ENCODE results near the gene MUC21. TPM values are rescaled to one million over a fixed set of nuclear protein-coding genes. Genes with fewer than 3 reads are reported as not detected.
"Not testable (repeated sequence)": the region's sequence is repeated elsewhere in the genome, so short reads cannot be mapped to it uniquely, and the experiment has no call there.

Gene MUC21
- polyA plus RNA-seq, 1 of the 3 experiments (the other 2 are of a cell fraction), result not detected

DNA sequence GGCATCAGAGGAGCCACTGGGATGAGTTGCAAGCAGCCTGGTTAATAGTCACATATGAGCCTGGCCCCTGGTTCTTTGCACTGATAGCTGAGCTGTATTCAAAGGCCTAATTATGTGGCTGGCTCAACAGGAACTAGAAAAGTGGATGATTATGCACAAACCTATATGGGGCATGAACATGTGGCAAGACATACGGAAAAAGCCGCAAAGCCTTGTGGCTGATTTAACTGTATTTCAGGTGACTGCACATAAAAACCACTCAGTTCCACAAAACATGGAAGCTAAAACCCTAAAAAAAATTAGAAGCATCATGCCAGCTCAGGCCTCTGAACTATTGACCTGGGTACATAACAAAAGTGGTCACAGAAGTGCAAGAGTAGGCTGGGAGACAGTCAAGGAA is 13.8 kb downstream of the MUC21 start:
- H3K36me3 ChIP-seq (replicated peaks in 1 of 2; ENCODE audit: control insufficient read depth in 1 of 2, insufficient read depth in 2 of 2, low read length in 1 of 2), result no peaks in the 10 kb centered on the region
- no peak overlapping the region for H3K4me3 ChIP-seq (ENCODE audit: low read depth in 2 of 2, low read length in 1 of 2)
- H3K9ac ChIP-seq, result no peak overlapping the region
- no peaks in the 10 kb centered on the region for H3K9me3 ChIP-seq
- TF ChIP-seq YY1 (IDR thresholded peaks at IDR 0.05; ENCODE audit: low read depth) (no peak), RFX5 (IDR thresholded peaks at IDR 0.05; ENCODE audit: low read length) (no peak), FOXM1 (IDR thresholded peaks at IDR 0.05; ENCODE audit: low read depth) (no peak)
- no peaks in the 10 kb centered on the region for H4K20me1 ChIP-seq (ENCODE audit: insufficient read depth)
- no peaks in the 10 kb centered on the region for H3K79me2 ChIP-seq (ENCODE audit: insufficient read depth)
- no peaks in the 10 kb centered on the region for H3K27me3 ChIP-seq (ENCODE audit: insufficient read depth)
- no peaks in the 10 kb centered on the region for H3K4me1 ChIP-seq (ENCODE audit: control insufficient read depth in 1 of 2, insufficient read depth in 2 of 2, low read depth in 1 of 2, low read length in 1 of 2)
- H3K9me2 ChIP-seq, result no peaks in the 10 kb centered on the region
- no peak overlapping the region for H2AFZ ChIP-seq (ENCODE audit: low read depth)
- POLR2A ChIA-PET, result no interaction called here
- no peak overlapping the region for H3K4me2 ChIP-seq
- H3K27ac ChIP-seq (ENCODE audit: low read depth in 2 of 2, low read length in 1 of 2), result no peak overlapping the region
- no peaks in the 10 kb centered on the region for H3F3A ChIP-seq (replicated peaks; ENCODE audit: insufficient read depth)
- DNase-seq, result no peak
- CTCF ChIA-PET, result interaction anchor here (0.8 kb wide), 1 partner anchor 9 kb away, joined by 3 read pairs; no protein-coding TSS in a partner anchor
- 94% methylated on average over 2 of the region's 2 CpGs for WGBS (ENCODE audit: low lambda C conversion rate)

DNA sequence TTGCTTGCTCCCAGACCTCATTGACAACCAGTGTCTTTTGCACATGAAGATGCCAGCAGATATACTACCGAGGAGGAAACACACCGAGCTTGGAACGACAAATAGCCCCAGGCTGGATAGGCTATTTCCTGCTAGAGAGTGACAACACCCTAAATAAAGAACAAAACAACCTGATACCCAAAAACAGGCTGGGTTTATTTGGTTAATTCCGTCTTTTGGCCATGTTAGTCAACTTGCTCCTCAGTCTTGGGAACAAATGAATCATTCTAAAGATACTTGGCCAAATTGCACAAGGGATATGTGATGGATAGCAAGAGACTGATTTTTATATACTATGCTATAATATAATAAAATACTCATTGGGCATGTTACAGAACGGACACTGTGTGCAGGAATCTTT is 15.3 kb downstream of the MUC21 start:
- H3K27me3 ChIP-seq (ENCODE audit: insufficient read depth), result no peaks in the 10 kb centered on the region
- no peaks in the 10 kb centered on the region for H4K20me1 ChIP-seq (ENCODE audit: insufficient read depth)
- no peak overlapping the region for H3K27ac ChIP-seq (ENCODE audit: low read depth in 2 of 2, low read length in 1 of 2)
- H3K79me2 ChIP-seq (ENCODE audit: insufficient read depth), result no peaks in the 10 kb centered on the region
- no peak for DNase-seq
- TF ChIP-seq RXRA (IDR thresholded peaks at IDR 0.05; ENCODE audit: borderline replicate concordance, low read depth), result no peak
- TF ChIP-seq SMC3 (IDR thresholded peaks at IDR 0.05; ENCODE audit: low read depth, low read length), result no peak
- TF ChIP-seq NFIC (IDR thresholded peaks at IDR 0.05; ENCODE audit: borderline replicate concordance), result no peak
- TF ChIP-seq, protein P1, sequence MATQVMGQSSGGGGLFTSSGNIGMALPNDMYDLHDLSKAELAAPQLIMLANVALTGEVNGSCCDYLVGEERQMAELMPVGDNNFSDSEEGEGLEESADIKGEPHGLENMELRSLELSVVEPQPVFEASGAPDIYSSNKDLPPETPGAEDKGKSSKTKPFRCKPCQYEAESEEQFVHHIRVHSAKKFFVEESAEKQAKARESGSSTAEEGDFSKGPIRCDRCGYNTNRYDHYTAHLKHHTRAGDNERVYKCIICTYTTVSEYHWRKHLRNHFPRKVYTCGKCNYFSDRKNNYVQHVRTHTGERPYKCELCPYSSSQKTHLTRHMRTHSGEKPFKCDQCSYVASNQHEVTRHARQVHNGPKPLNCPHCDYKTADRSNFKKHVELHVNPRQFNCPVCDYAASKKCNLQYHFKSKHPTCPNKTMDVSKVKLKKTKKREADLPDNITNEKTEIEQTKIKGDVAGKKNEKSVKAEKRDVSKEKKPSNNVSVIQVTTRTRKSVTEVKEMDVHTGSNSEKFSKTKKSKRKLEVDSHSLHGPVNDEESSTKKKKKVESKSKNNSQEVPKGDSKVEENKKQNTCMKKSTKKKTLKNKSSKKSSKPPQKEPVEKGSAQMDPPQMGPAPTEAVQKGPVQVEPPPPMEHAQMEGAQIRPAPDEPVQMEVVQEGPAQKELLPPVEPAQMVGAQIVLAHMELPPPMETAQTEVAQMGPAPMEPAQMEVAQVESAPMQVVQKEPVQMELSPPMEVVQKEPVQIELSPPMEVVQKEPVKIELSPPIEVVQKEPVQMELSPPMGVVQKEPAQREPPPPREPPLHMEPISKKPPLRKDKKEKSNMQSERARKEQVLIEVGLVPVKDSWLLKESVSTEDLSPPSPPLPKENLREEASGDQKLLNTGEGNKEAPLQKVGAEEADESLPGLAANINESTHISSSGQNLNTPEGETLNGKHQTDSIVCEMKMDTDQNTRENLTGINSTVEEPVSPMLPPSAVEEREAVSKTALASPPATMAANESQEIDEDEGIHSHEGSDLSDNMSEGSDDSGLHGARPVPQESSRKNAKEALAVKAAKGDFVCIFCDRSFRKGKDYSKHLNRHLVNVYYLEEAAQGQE (IDR thresholded peaks at IDR 0.05; ENCODE audit: low read depth, low read length), result no peak
- no peak for TF ChIP-seq ELF1 (IDR thresholded peaks at IDR 0.05)
- no peak for TF ChIP-seq EP300 (IDR thresholded peaks at IDR 0.05; ENCODE audit: borderline replicate concordance in 1 of 2, low read depth in 1 of 2, low read length in 1 of 2)
- TF ChIP-seq EZH2phosphoT487 (IDR thresholded peaks at IDR 0.05; ENCODE audit: borderline replicate concordance, low read depth), result no peak
- no peak for TF ChIP-seq MEF2A (IDR thresholded peaks at IDR 0.05; ENCODE audit: borderline replicate concordance, low read depth)
- TF ChIP-seq, protein P2, sequence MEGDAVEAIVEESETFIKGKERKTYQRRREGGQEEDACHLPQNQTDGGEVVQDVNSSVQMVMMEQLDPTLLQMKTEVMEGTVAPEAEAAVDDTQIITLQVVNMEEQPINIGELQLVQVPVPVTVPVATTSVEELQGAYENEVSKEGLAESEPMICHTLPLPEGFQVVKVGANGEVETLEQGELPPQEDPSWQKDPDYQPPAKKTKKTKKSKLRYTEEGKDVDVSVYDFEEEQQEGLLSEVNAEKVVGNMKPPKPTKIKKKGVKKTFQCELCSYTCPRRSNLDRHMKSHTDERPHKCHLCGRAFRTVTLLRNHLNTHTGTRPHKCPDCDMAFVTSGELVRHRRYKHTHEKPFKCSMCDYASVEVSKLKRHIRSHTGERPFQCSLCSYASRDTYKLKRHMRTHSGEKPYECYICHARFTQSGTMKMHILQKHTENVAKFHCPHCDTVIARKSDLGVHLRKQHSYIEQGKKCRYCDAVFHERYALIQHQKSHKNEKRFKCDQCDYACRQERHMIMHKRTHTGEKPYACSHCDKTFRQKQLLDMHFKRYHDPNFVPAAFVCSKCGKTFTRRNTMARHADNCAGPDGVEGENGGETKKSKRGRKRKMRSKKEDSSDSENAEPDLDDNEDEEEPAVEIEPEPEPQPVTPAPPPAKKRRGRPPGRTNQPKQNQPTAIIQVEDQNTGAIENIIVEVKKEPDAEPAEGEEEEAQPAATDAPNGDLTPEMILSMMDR (IDR thresholded peaks at IDR 0.05), result no peak
- no peak for TF ChIP-seq POLR2AphosphoS5 (IDR thresholded peaks at IDR 0.05; ENCODE audit: low read depth, low read length)
- no peak for TF ChIP-seq FOXJ3 (CRISPR knock-in tag; IDR thresholded peaks at IDR 0.05)
- TF ChIP-seq RAD21 (IDR thresholded peaks at IDR 0.05; ENCODE audit: low read length), result no peak
- no peak for TF ChIP-seq TCF12 (IDR thresholded peaks at IDR 0.05)
- no peak for TF ChIP-seq GATA2 (CRISPR knock-in tag; IDR thresholded peaks at IDR 0.05)
- H3K36me3 ChIP-seq (replicated peaks in 1 of 2; ENCODE audit: control insufficient read depth in 1 of 2, insufficient read depth in 2 of 2, low read length in 1 of 2), result no peaks in the 10 kb centered on the region
- H3K4me3 ChIP-seq (ENCODE audit: low read depth in 2 of 2, low read length in 1 of 2), result no peak overlapping the region
- H3K9ac ChIP-seq, result no peak overlapping the region
- no peak overlapping the region for H3K4me2 ChIP-seq
- H3K9me3 ChIP-seq, result no peaks in the 10 kb centered on the region
- H3F3A ChIP-seq (replicated peaks; ENCODE audit: insufficient read depth), result no peaks in the 10 kb centered on the region
- H3K4me1 ChIP-seq (ENCODE audit: control insufficient read depth in 1 of 2, insufficient read depth in 2 of 2, low read depth in 1 of 2, low read length in 1 of 2), result no peaks in the 10 kb centered on the region
- no peaks in the 10 kb centered on the region for H3K9me2 ChIP-seq
- 51% methylated on average over 5 of the region's 5 CpGs for WGBS (ENCODE audit: low lambda C conversion rate)
- POLR2A ChIA-PET, result no interaction called here
- CTCF ChIA-PET, result no interaction called here
- H2AFZ ChIP-seq (ENCODE audit: low read depth), result no peak overlapping the region

DNA sequence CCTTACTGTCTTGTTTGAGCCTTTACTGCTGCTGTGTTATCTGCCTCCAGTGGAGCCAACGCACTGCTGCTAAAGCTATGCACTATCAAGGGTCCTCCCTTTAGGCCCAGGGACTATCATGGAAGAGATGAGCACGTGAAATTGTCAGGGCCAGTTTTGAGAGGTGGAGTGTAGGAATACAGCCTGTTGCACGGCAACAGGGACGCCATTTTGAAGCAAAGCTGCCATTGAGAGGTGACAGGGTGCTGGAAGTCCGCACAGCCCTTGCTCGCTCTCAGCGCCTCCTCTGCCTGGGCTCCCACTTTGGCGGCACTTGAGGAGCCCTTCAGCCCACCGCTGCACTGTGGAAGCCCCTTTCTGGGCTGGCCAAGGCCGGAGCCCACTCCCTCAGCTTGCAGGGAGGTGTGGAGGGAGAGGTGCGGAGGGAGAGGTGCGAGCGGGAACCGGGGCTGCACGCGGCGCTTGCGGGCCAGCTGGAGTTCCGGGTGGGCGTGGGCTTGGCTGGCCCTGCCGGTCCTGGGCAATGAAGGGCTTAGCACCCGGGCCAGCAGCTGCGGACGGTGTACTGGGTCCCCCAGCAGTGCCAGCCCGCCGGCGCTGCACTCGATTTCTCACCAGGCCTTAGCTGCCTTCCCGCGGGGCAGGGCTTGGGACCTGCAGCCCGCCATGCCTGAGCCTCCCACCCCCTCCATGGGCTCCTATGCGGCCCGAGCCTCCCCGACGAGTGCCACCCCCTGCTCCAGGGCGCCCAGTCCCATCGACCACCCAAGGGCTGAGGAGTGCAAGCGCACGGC is 16.7 kb downstream of the MUC21 start:
- H3K9me3 ChIP-seq; H3K4me2 ChIP-seq; H4K20me1 ChIP-seq (ENCODE audit: insufficient read depth); H3F3A ChIP-seq (replicated peaks; ENCODE audit: insufficient read depth); H3K4me1 ChIP-seq (ENCODE audit: control insufficient read depth in 1 of 2, insufficient read depth in 2 of 2, low read depth in 1 of 2, low read length in 1 of 2); H3K9ac ChIP-seq; H3K27me3 ChIP-seq (ENCODE audit: insufficient read depth); H3K4me3 ChIP-seq (ENCODE audit: low read depth in 2 of 2, low read length in 1 of 2); H3K27ac ChIP-seq (ENCODE audit: low read depth in 2 of 2, low read length in 1 of 2); H2AFZ ChIP-seq (ENCODE audit: low read depth); POLR2A ChIA-PET; H3K79me2 ChIP-seq (ENCODE audit: insufficient read depth); H3K9me2 ChIP-seq; H3K36me3 ChIP-seq (replicated peaks in 1 of 2; ENCODE audit: control insufficient read depth in 1 of 2, insufficient read depth in 2 of 2, low read length in 1 of 2); DNase-seq: not testable (repeated sequence)
- CTCF ChIA-PET, result interaction anchor here (1.1 kb wide), 2 partner anchors 86 to 87 kb away, joined by 3 read pairs; partner anchors contain the start of gene VARS2
- 70% methylated on average over 11 of the region's 39 CpGs for WGBS (ENCODE audit: low lambda C conversion rate)

Data from SK-N-SH (cell line).